Smooth muscle cell (in vitro differentiated cells): Measurements from ENCODE around the gene RAPH1. TPM values are rescaled to one million over a fixed set of nuclear protein-coding genes. Genes with fewer than 3 reads are reported as not detected.

Experiments used
- DNase-seq: peaks from one replicate; lab custom pipeline; 2025; ENCODE audit not compliant: unreplicated experiment; lab: John Stamatoyannopoulos, UW
- H2AFZ ChIP-seq: fragments of 200-600 bp; sonication (generic); 2 replicates; pipeline ENCODE4 v1.6.0; 2016; ENCODE audit warnings: antibody characterized with exemption, low read depth, mild to moderate bottlenecking
- H3F3A ChIP-seq: fragments of 200-600 bp; sonication (generic); 2 replicates; pipeline ENCODE4 v1.6.0; 2017; ENCODE audit warnings: antibody characterized with exemption, low read depth
- H3K27ac ChIP-seq: fragments of 200-600 bp; sonication (generic); 2 replicates; pipeline ENCODE4 v1.5.1; 2016; ENCODE audit warnings: low read depth, mild to moderate bottlenecking
- H3K27me3 ChIP-seq: fragments of 200-600 bp; sonication (generic); 2 replicates; pipeline ENCODE4 v1.6.1; 2016; ENCODE audit warnings: low read depth, mild to moderate bottlenecking
- H3K36me3 ChIP-seq: fragments of 200-600 bp; sonication (generic); 2 replicates; pipeline ENCODE4 v1.5.1; 2016; ENCODE audit warnings: low read depth
- H3K4me1 ChIP-seq: fragments of 200-600 bp; sonication (generic); 2 replicates; pipeline ENCODE4 v1.5.1; 2016; ENCODE audit warnings: low read depth
- H3K4me2 ChIP-seq: fragments of 200-600 bp; sonication (generic); 2 replicates; pipeline ENCODE4 v1.6.0; 2016; ENCODE audit warnings: mild to moderate bottlenecking
- H3K4me3 ChIP-seq: fragments of 200-600 bp; sonication (generic); 2 replicates; pipeline ENCODE4 v1.5.1; 2016; ENCODE audit warnings: mild to moderate bottlenecking
- H3K79me2 ChIP-seq: fragments of 200-600 bp; sonication (generic); 2 replicates; pipeline ENCODE4 v1.6.0; 2016; ENCODE audit warnings: low read depth, mild to moderate bottlenecking
- H3K9ac ChIP-seq: fragments of 200-600 bp; sonication (generic); 2 replicates; pipeline ENCODE4 v1.6.0; 2016; ENCODE audit warnings: low read depth
- H3K9me3 ChIP-seq: fragments of 200-600 bp; sonication (generic); replicated peaks from 2 replicates; pipeline ENCODE4 v1.5.1; 2016; ENCODE audit warnings: low read depth
- H4K20me1 ChIP-seq: fragments of 200-600 bp; sonication (generic); 2 replicates; pipeline ENCODE4 v1.6.0; 2016; ENCODE audit warnings: low read depth
- WGBS: methylation state at CpG from one replicate; pipeline ENCODE4 v1.1.7; 2016; ENCODE audit warnings: low lambda C conversion rate; 5-methylcytosine and 5-hydroxymethylcytosine counted together
- polyA plus RNA-seq: library from polyadenylated mRNA; unstranded; fragments of >200 nt; fragmentation: Nextera tagmentation; extraction: Ambion mirVana; gene quantifications from 2 replicates; pipeline ENCODE4 v1.2.1, GENCODE V29; 2016
- total RNA-seq: library from RNA; depleted of rRNA; stranded (reverse); fragments of >200 nt; gene quantifications from 2 replicates; pipeline ENCODE4 v1.2.3, GENCODE V29; 2014
- TF ChIP-seq, protein P1 (sequence below): fragments of 200-600 bp; sonication (generic); IDR thresholded peaks from 2 replicates; pipeline ENCODE4 v1.5.1; 2017; ENCODE audit warnings: borderline replicate concordance, mild to moderate bottlenecking, antibody characterized with exemption; ENCODE audit not compliant: insufficient read depth, poor library complexity, severe bottlenecking

Gene RAPH1
- total and polyA plus RNA-seq, 2 experiments from 2014 or later = 8.5 to 22.3 TPM

DNA sequence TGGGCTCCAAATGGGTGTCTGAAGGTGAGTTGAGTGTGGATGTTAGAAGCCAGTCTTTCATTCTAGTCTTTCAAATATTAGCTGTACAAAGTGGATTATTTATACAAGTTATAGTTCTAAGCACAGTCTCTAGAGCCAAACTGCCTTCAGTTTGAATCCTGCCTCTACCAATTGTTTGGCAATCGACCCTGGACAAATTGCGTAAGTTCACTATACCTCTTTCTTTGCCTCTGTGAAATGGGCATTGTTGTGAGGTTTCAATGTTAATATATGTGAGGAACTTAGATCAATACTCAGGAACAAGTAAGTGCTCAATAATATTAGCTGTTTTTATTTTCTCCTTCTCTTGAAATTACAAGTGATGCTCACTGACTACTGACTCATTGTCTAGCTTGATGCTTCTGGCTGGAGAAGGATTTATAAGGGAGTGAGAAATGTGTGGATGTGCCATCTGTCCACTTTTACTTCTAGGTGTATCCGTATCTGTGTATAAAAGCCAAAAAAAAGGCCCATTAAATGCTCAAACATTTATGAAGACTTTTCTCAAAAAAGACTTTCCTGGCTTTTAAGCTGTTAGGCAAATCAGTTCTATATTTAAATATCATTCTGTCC, 48.1 kb upstream of the RAPH1 start:
- no peak overlapping the region for H3K4me3 ChIP-seq
- peak overlapping the region; percentile 55 for H3K9ac ChIP-seq
- no peak overlapping the region for H2AFZ ChIP-seq
- no peaks in the 10 kb centered on the region for H3K27me3 ChIP-seq
- WGBS = 91% methylated on average over 3 of the region's 3 CpGs
- H3F3A ChIP-seq = peaks cover 4% of the 10 kb centered on the region
- peak overlapping the region; percentile 62 for H3K4me2 ChIP-seq
- peak overlapping the region; percentile 64 for H3K27ac ChIP-seq
- H3K9me3 ChIP-seq = no peaks in the 10 kb centered on the region
- peaks cover 24% of the 10 kb centered on the region for H3K4me1 ChIP-seq
- no peak for DNase-seq
- no peaks in the 10 kb centered on the region for H3K36me3 ChIP-seq
- TF ChIP-seq, protein P1, sequence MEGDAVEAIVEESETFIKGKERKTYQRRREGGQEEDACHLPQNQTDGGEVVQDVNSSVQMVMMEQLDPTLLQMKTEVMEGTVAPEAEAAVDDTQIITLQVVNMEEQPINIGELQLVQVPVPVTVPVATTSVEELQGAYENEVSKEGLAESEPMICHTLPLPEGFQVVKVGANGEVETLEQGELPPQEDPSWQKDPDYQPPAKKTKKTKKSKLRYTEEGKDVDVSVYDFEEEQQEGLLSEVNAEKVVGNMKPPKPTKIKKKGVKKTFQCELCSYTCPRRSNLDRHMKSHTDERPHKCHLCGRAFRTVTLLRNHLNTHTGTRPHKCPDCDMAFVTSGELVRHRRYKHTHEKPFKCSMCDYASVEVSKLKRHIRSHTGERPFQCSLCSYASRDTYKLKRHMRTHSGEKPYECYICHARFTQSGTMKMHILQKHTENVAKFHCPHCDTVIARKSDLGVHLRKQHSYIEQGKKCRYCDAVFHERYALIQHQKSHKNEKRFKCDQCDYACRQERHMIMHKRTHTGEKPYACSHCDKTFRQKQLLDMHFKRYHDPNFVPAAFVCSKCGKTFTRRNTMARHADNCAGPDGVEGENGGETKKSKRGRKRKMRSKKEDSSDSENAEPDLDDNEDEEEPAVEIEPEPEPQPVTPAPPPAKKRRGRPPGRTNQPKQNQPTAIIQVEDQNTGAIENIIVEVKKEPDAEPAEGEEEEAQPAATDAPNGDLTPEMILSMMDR = no peak
- no peaks in the 10 kb centered on the region for H4K20me1 ChIP-seq
- H3K79me2 ChIP-seq = no peaks in the 10 kb centered on the region

DNA sequence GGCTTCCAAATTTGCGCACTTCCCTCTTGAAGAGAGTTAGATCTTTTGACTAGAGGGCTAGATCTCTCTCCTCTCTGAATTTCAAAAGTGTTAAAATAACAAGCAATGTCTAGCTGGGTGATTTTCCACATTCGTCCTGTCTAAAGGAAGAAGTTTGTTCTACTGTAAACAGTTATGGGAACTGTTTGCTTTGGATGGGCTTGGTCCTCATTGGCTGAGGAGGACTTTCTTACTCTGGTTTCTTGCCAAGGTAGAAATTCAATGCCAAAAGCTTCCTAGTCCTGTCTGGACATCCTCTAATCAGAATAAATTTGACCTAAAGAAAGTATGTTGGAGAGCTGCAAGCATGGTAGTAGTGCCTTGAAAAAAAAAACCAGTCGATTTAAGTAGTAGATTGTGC, 47.4 kb upstream of the RAPH1 start:
- Histone ChIP-seq H3K4me1 (peaks cover 24% of the 10 kb centered on the region), H3K79me2 (no peaks in the 10 kb centered on the region), H3K4me2 (no peak overlapping the region), H3K27ac (no peak overlapping the region), H3K9me3 (no peaks in the 10 kb centered on the region), H3F3A (peaks cover 4% of the 10 kb centered on the region), H3K4me3 (no peak overlapping the region), H2AFZ (no peak overlapping the region), H3K27me3 (no peaks in the 10 kb centered on the region), H4K20me1 (no peaks in the 10 kb centered on the region), H3K9ac (no peak overlapping the region), H3K36me3 (no peaks in the 10 kb centered on the region)
- TF ChIP-seq, protein P1 = no peak
- DNase-seq = no peak
- WGBS = 77% methylated on average over 3 of the region's 3 CpGs

DNA sequence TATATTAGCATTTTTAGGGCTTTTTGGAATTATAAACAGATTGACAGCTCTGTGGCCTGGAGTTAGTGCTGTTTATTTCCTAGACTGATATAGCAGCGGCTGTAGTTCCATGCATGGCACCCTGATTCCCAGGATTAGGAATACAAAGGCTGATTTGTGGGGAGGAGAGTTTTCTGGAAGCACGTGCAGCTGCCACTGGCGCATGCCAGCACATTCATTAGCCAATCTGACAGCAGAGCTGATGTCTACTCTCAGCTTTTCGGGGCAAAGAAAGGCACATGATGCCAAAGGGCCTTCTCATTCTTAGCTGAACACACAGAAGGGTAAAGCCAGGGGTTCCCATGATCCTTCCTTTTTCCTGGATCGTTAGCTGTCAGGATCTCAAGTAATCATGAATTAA, 45.7 kb upstream of the RAPH1 start:
- Histone ChIP-seq H2AFZ (no peak overlapping the region), H3K4me2 (no peak overlapping the region), H3K4me1 (peaks cover 17% of the 10 kb centered on the region), H3K4me3 (no peak overlapping the region), H3K36me3 (no peaks in the 10 kb centered on the region), H4K20me1 (no peaks in the 10 kb centered on the region), H3K9me3 (no peaks in the 10 kb centered on the region), H3F3A (peaks cover 4% of the 10 kb centered on the region), H3K27ac (no peak overlapping the region), H3K27me3 (no peaks in the 10 kb centered on the region), H3K79me2 (no peaks in the 10 kb centered on the region), H3K9ac (no peak overlapping the region)
- no peak for DNase-seq
- TF ChIP-seq, protein P1 = no peak
- 46% methylated on average over 5 of the region's 5 CpGs for WGBS

DNA sequence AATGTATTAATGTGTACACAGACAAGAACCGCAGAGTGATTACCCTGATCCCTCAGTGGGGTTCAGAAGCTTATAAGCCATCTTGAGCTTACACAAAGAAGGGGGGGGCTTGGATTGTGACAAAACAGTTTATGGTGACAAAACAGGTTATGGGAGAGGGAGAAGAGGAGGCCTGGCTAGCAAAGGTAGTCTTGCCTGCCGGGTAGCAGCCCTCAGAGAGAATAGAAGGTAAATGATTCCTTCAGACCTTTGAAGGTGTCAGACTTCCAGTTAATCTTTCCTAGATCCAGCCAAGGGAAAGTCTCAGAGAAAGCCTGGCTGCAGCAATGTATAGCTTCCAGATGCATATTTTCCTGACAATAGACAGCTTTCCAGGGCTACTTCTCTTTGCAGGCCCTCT, 44.6 kb upstream of the RAPH1 start:
- Histone ChIP-seq H4K20me1 (no peaks in the 10 kb centered on the region), H3K36me3 (no peaks in the 10 kb centered on the region), H3K4me3 (no peak overlapping the region), H3K4me2 (peak overlapping the region; percentile 34), H3K27ac (peak overlapping the region; percentile 81), H3K27me3 (no peaks in the 10 kb centered on the region), H3F3A (peaks cover 7% of the 10 kb centered on the region), H3K9me3 (no peaks in the 10 kb centered on the region), H3K4me1 (peaks cover 10% of the 10 kb centered on the region), H3K9ac (peak overlapping the region; percentile 29), H3K79me2 (no peaks in the 10 kb centered on the region), H2AFZ (no peak overlapping the region)
- WGBS = 65% methylated on average over 2 of the region's 2 CpGs
- no peak for DNase-seq
- TF ChIP-seq, protein P1 = no peak
